ENCODE data around the gene PHYKPL.

PHYKPL gene

GRCh38 chr5:178271726-178272479 lies 39.3 kb upstream of the PHYKPL start:
- no peak for TF ChIP-seq CTCF (IDR thresholded peaks at IDR 0.05; ENCODE audit: extremely low read depth, missing control alignments)

GRCh38 chr5:178271231-178271630 lies 38.6 kb upstream of the PHYKPL start:
- no peak for DNase-seq (ENCODE audit: low spot score)
- no peak for TF ChIP-seq CTCF (IDR thresholded peaks at IDR 0.05; ENCODE audit: extremely low read depth, missing control alignments)

More at GRCh38 chr5:178271726-178272479, 39.3 kb upstream of the PHYKPL start:
- DNase-seq (ENCODE audit: low spot score): no peak

GRCh38 chr5:178269499-178269898 lies 36.9 kb upstream of the PHYKPL start:
- TF ChIP-seq CTCF (IDR thresholded peaks at IDR 0.05; ENCODE audit: extremely low read depth, missing control alignments): no peak

GRCh38 chr5:178267876-178268275 lies 35.3 kb upstream of the PHYKPL start:
- DNase-seq (ENCODE audit: low spot score): no peak

More at GRCh38 chr5:178269499-178269898, 36.9 kb upstream of the PHYKPL start:
- DNase-seq (ENCODE audit: low spot score): no peak

GRCh38 chr5:178267245-178267644 lies 34.6 kb upstream of the PHYKPL start:
- TF ChIP-seq CTCF (IDR thresholded peaks at IDR 0.05; ENCODE audit: extremely low read depth, missing control alignments): no peak
- DNase-seq (ENCODE audit: low spot score): no peak

More at GRCh38 chr5:178267876-178268275, 35.3 kb upstream of the PHYKPL start:
- no peak for TF ChIP-seq CTCF (IDR thresholded peaks at IDR 0.05; ENCODE audit: extremely low read depth, missing control alignments)

GRCh38 chr5:178266581-178266980 lies 34.0 kb upstream of the PHYKPL start:
- TF ChIP-seq CTCF (IDR thresholded peaks at IDR 0.05; ENCODE audit: extremely low read depth, missing control alignments): no peak
- no peak for DNase-seq (ENCODE audit: low spot score)

GRCh38 chr5:178265746-178266145 lies 33.1 kb upstream of the PHYKPL start:
- DNase-seq (ENCODE audit: low spot score): no peak
- TF ChIP-seq CTCF (IDR thresholded peaks at IDR 0.05; ENCODE audit: extremely low read depth, missing control alignments): no peak
